Measurements from ENCODE around the gene ADGRG6. TPM values are rescaled to one million over a fixed set of nuclear protein-coding genes. Genes with fewer than 3 reads are reported as not detected.

The ADGRG6 gene
- total RNA-seq, 1 experiment from 2014 or later = 5.3 TPM

- H3K36me3 Mint-ChIP-seq = no peaks in the 10 kb centered on the region
- ChIA-PET POLR2A (no interaction called here), CTCF (no interaction called here)
These were observed 188.2 kb downstream of the ADGRG6 start for GRCh38 chr6:142489722-142490610.

More at GRCh38 chr6:142489722-142490610, 188.2 kb downstream of the ADGRG6 start:
- no peak overlapping the region for H3K27ac Mint-ChIP-seq
- H3K4me3 Mint-ChIP-seq = no peak overlapping the region
- H3K4me1 Mint-ChIP-seq = peaks cover 4% of the 10 kb centered on the region; the same call in 1 of the 2 replicates
- H3K9me3 Mint-ChIP-seq = peaks cover 14% of the 10 kb centered on the region
- no peaks in the 10 kb centered on the region for H3K27me3 Mint-ChIP-seq (ENCODE audit: low read depth)
- DNase-seq (ENCODE audit: low spot score) = no peak
- ATAC-seq = no peak
- no peak for TF ChIP-seq IRF2 (CRISPR knock-in tag; IDR thresholded peaks at IDR 0.05; ENCODE audit: borderline replicate concordance, low read depth)
- TF ChIP-seq ESRRA (CRISPR knock-in tag; IDR thresholded peaks at IDR 0.05; ENCODE audit: borderline replicate concordance) = no peak
- TF ChIP-seq RELA (CRISPR knock-in tag; IDR thresholded peaks at IDR 0.05; ENCODE audit: borderline replicate concordance) = no peak
- no peak for TF ChIP-seq IRF1 (CRISPR knock-in tag; IDR thresholded peaks at IDR 0.05)
- TF ChIP-seq ATF6 (CRISPR knock-in tag; IDR thresholded peaks at IDR 0.05) = no peak
- TF ChIP-seq PREB (CRISPR knock-in tag; IDR thresholded peaks at IDR 0.05; ENCODE audit: borderline replicate concordance) = no peak
- TF ChIP-seq ATF3 (CRISPR knock-in tag; conservative IDR thresholded peaks at IDR 0.05) = no peak
- TF ChIP-seq SP1 (CRISPR knock-in tag; conservative IDR thresholded peaks at IDR 0.05) = no peak
- no peak for TF ChIP-seq CBFB (CRISPR knock-in tag; IDR thresholded peaks at IDR 0.05; ENCODE audit: low read depth)
- TF ChIP-seq PRRX2 (CRISPR knock-in tag; IDR thresholded peaks at IDR 0.05) = no peak
- no peak for TF ChIP-seq ZBTB43 (CRISPR knock-in tag; IDR thresholded peaks at IDR 0.05)
- TF ChIP-seq FOXP1 (CRISPR knock-in tag; IDR thresholded peaks at IDR 0.05; ENCODE audit: borderline replicate concordance) = no peak
- TF ChIP-seq E2F5 (CRISPR knock-in tag; IDR thresholded peaks at IDR 0.05) = no peak
- no peak for TF ChIP-seq NFE2L1 (CRISPR knock-in tag; IDR thresholded peaks at IDR 0.05)
- no peak for TF ChIP-seq GRHL2 (CRISPR knock-in tag; IDR thresholded peaks at IDR 0.05; ENCODE audit: insufficient replicate concordance, severe bottlenecking)
- TF ChIP-seq ZBTB21 (CRISPR knock-in tag; IDR thresholded peaks at IDR 0.05; ENCODE audit: borderline replicate concordance) = no peak
- no peak for TF ChIP-seq NR3C1 (CRISPR knock-in tag; conservative IDR thresholded peaks at IDR 0.05; ENCODE audit: low read depth)
- TF ChIP-seq ETV6 (CRISPR knock-in tag; IDR thresholded peaks at IDR 0.05) = no peak

Other genes with a start within 250 kb of the ADGRG6 start
- gene GJE1, start 169.1 kb upstream of the ADGRG6 start, total RNA-seq (2021) = not detected in 3 replicates
- not detected in 3 replicates for gene NMBR, start 154.9 kb upstream of the ADGRG6 start, total RNA-seq (2021)
- 55.4 to 56.3 TPM (median 56.0 TPM) in 3 replicates for gene VTA1, start 154.7 kb upstream of the ADGRG6 start, total RNA-seq (2021)